Hematopoietic multipotent progenitor cell treated with erythropoietin and hydrocortisone succinate and interleukin-3 and kit ligand, for 17 days (in vitro differentiated cells): ENCODE results near the gene NDUFS6.

Source experiments
- DNase-seq: peaks from one replicate; pipeline ENCODE4 v3.0.0-alpha.2; 2015; ENCODE audit warnings: low spot score

Gene NDUFS6

DNA sequence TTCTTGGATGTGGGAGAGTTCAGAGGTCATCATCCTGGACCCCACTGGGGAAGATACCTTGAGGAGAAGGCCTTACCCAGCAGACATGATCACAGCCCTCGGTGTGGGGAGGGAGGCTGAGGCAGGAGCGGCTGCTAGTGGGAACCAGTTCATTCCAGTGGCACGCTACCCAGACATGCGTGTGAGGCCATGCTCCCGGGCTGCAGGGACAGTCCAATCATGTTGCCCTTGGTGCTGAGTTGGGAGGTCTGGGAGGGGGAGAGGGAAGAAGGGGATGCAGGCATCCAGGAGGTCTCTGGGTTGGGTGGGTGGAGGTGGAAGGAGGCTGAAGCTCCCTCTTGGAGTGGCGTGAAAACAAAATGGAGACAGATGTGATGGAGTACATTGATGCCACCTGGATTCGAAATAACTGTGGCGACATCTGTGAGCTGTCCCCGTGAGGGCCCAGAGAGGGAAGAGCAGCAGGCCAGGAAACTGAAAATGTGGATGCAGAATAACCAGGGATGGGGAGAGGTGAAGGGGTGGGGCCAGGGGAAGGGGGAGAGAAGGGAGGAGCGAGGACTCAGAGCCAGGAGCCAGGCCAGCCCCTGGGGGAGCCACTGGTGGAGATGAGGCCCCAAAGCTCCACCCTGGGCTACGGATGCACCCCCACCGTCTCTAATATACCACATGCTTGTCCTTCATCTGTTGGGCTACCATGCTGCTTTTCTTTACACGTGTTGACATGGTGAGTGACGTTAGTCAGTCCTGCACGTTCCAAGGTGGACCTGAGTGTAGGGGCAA is 16.2 kb downstream of the NDUFS6 start:
- no peak for DNase-seq

DNA sequence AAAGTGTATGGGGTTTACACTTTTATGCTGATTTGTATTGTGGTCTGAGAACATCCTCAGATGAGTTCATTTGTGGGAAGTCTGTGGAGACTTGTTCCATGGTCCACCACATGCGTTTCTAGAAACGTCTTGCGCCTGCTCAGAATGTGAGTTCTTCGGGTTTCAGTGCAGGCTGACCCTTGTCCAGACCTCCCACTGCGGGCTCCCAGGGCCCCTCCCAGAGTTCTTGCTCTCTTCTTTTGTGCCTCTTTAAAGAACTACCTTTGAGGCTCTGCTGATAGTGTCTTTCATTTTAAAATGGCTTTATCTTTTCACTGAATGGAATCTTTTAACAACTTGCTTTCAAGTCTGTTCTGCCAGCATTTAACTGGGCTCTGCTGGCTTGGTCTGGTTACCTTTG is 17.6 kb downstream of the NDUFS6 start:
- no peak for DNase-seq

DNA sequence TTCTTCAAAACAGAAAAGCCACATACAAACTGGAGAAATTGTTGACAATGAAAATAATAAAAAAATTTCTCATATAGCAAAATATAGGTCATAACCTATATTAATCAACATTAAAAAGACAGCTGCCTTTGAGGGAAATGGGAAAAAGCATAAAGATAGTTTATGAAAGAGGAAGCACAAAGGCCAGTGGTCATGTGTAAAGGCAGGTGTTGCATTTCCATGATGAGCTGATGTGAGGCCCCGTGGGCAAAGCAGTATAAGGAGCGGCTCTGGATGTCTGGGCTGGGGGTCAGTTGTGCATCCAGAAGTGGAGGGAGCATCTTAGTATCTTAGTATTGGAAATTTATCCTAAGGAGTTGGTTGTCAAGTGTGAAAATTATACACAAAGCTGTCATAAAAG is 18.3 kb downstream of the NDUFS6 start:
- DNase-seq, result no peak

GRCh38 chr5:1820381-1820780 is 19.2 kb downstream of the NDUFS6 start:
- DNase-seq, result no peak

DNA sequence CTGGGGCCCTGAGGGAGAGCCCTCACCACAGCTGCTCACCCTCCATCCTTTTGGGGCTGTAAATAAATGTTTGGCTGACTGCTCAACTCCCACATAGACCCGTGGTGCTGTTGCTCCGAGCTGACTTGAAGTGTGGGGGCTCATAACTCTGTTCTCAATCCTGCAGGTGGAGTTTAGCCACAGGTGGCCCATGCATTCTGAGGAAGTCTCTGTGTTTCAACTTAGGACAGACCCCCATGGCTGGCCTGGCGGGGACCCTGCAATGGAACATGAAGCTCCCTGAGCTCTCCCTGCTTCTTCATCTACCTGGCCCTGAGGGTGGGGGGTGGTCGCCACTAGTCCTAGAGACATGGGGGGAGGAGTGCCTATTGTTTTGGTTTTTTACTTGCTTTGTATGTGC is 19.7 kb downstream of the NDUFS6 start:
- no peak for DNase-seq

GRCh38 chr5:1821862-1822261 is 20.7 kb downstream of the NDUFS6 start:
- no peak for DNase-seq

DNA sequence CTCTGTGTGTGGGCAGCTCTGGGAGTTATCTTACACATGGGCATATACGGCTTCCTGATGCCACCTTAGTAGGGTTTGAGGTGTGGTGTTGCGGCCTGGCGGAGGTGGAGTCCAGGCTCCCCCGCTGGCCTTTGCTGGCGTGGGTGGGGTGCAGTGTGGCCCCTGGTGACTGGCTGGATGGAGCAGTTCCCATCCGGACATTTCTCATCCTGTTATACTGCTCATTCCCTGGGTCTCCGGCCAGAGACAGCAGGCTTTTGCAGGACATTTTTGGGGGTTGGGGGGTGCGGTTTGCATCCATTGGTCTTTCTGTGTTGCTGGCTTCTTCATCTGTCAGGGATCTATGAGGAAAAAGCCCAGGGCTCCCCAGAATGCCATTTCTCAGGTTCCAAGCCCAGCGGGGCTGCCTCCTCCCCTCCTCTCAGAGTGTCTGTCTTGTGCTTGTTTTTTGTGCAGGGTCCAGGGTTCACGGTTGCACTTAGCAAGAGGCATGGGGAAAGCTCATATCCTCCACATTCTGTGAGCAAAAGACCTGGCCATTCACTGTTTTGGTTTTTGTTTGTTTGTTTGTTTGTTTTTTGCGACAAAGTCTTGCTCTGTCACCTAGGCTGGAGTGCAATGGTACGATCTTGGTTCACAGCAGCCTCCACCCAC is 22.3 kb downstream of the NDUFS6 start:
- DNase-seq, result no peak

- DNase-seq, result no peak
These were observed 23.1 kb downstream of the NDUFS6 start for GRCh38 chr5:1824109-1824821.

GRCh38 chr5:1824903-1825841 is 24.0 kb downstream of the NDUFS6 start:
- DNase-seq, result no peak

DNA sequence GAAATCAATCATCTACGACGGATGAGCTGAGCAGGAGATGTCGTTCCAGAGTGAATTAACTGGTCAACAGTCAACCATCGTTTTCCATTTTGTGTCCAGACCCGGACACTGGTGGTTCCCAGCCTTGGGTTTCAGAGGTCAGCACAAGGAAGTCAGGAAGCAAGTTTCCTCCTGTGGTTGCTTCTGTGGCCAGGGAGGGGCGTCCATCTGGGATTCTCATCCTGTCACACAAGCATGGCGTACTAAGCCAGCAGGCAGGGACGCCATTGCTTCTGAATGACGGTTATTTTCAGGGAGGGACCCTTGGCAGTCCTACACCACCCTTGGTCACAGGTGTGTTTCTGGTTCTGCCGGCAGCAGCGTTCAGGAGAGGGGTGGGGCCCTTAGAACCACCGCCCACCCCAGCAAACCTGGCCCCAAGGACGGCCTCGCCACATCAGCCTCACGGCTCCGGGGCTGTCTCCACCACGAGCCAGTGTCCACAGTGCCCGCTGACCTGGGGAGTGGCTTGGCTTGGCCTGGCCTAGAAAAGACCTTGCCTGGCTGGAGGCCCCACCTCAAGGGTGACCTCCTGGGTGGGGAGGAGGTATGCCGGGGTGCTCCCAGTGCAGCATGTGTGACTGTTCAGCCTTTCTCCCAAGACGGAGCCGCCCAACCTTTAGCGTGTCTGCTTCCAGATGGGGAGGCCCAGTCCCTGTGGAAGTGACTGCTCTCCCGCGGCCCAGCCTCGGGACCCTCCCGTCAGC is 25.2 kb downstream of the NDUFS6 start:
- no peak for DNase-seq

DNA sequence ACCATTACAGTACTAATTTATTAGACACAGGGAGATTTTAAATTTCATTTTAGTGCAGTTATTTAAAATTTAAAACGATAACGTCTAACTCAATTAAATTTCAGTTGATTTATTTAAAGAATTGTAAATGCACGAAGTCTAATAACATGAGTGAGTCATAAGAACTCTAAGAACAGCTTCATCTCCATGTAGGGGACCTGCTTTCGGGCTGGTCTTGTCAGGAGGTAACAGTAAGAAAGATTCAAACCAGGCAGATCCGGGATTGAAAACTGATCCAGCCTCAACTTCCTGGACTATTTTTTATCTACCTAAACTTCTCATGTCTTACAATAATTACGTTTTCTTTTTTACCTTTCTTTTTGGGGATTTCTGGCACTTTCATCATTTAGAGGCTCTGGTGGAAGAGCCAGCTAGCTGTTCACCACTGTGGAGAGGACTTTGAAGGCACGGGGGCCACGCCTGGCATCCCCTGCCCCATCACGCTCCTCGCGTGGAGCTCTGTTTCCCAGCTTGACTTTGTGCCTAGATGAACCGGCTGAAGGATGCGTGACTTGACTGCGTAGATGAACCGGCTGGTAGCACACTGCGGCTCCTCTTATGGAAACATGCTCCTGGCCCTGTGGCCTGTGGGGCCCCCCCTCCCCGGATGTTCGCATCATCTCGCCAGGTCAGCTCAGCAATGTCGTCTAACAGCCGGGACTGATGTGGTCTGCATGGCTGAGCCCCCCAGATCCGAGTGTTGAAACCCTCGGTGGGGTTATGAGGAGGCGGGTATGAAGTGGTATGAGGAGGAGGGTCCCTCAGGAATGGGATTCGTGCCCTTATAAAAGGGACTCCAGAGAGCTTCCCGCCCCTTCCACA is 26.0 kb downstream of the NDUFS6 start:
- no peak for DNase-seq

GRCh38 chr5:1827886-1828397 is 26.7 kb downstream of the NDUFS6 start:
- DNase-seq, result no peak

DNA sequence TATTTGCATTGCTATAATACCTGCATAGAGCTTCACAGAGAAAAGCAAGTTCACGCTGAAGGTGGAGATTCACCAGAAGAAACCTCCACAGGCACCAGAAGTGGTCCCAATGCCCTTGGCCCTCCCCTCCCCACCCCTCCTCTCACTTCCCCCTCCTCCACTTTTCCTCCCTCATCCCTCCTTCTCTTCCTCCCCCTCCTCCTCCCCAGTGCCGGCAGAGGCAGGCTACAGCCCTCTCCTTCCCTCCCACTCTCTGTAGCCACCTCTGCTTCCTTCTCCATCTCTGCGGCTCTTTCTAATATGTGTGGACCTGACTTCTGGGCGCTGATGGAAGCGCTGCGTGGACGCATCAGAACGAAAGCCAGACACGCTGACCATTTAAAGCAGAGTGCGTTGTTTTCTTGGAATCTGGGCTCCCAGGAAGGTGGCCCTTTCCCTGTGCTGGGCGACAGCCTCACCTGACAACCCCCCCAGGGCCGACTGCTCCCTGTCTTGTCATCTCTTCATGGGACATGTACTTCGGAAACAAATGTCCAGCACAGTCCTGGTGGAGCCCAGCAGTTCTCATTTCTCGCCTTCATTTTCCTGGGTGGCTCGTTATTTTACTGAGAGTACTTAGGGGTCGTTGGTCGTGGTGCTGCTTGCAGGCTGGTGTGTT is 29.5 kb downstream of the NDUFS6 start:
- DNase-seq, result no peak

DNA sequence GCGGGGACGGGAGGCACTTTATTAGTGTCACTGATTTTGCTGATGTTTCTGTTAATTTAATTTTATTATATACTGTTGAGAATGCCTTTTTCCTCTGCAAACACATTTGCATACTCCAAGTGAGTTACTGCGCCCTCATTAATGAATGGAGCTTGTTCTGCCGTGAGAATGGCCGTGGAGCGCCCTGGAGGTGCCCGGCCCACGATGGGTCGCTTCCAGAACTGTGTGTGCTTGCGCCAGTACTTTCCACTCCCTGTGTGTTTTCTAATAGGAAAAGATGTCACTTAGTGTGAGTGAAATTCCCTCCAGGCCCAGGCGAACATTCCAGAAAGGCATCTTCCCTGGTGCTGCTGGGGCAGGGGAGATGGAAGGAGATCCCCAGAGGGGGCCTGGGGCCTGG is 30.1 kb downstream of the NDUFS6 start:
- no peak for DNase-seq

DNA sequence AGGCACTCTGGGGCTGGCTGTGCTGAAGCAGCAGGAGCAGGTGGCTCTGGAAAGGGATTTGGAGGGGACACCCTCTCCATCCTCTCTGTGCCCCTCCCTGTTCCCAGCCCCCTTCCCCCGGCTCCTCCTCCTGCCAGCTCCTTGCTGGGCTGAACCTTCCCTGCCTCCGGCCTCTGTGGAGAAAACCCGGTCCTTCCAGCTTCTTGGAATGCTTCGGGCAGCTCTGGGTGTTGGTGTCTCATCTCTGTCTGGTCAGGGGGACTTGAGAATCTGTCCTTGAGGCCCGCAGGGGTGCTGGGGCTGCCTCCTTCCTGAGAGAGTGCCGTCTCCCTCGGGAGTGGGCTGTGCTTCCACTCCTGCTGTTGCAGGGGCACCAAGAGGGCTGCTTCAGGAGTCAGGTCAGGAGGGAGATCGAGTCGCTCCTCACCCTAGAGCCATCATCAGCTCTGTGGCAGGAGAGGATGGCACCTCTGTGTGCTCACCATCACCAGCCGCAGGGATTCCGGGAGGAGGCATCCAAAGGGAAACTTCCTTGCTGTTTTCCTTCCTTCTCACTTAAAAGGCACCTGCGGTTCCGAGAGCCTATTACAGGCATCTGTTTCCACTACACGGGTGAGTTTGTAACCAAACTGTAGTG is 30.6 kb downstream of the NDUFS6 start:
- no peak for DNase-seq

DNA sequence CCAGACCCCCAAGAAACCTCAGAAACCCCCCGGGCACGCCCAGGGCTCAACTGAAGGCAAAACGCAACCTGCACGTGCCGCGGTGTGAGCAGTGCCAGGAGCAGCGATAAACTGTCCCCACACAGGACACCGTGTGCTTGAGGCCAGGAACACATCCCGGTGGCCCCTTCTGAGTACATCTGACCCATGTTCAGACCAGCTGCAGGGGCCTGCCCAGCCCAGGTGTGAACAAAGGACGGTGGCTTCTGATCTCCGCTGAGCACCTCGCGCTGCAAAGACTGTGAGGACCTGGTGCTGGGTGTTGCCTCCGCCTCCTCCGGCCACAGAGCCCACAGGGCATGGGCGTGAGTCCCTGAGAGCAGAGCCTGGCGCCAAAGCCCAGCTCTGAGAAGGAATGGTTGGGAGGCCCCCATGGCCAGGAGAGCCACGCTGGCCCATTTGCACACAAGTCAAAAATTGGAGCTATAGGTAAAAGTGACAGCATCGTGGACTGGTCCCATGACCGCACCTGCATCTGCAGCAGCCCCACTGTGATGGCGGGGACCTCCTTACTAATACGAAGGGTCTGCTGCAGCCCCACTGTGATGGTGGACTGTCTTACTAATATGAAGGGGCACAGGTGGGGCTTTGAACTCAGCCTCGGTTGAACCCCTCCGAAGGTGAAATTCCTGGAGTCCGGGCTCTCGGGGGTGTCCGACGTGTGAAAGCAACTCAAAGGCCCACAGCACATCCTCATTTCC is 31.5 kb downstream of the NDUFS6 start:
- DNase-seq, result no peak

- no peak for DNase-seq
These were observed 32.2 kb downstream of the NDUFS6 start for GRCh38 chr5:1833264-1834021.
